ENCODE data around the gene UQCC2.

Gene UQCC2

GRCh38 chr6:33661106-33661838 lies 50.2 kb downstream of the UQCC2 start:
- peaks cover 87% of the 10 kb centered on the region for H3K36me3 ChIP-seq (ENCODE audit: control insufficient read depth, low read length)
- TF ChIP-seq CTCF (IDR thresholded peaks at IDR 0.05; ENCODE audit: low read depth, low read length, poor library complexity, severe bottlenecking) (no peak), EZH2phosphoT487 (IDR thresholded peaks at IDR 0.05; ENCODE audit: borderline replicate concordance, low read length) (no peak)
- H3K4me2 ChIP-seq (ENCODE audit: low read length): no peak overlapping the region
- no peak overlapping the region for H3K4me3 ChIP-seq (ENCODE audit: low read length)
- no peaks in the 10 kb centered on the region for H3K9me2 ChIP-seq (replicated peaks; ENCODE audit: control insufficient read depth, low read length)
- no peaks in the 10 kb centered on the region for H3F3A ChIP-seq (ENCODE audit: control insufficient read depth, insufficient read depth)
- H4K20me1 ChIP-seq (ENCODE audit: control insufficient read depth, insufficient read depth, low read depth, low read length): no peaks in the 10 kb centered on the region
- no peaks in the 10 kb centered on the region; the same call in 1 of the 2 replicates for H3K79me2 ChIP-seq (ENCODE audit: control insufficient read depth, low read length)
- no peaks in the 10 kb centered on the region for H3K27me3 ChIP-seq (ENCODE audit: control insufficient read depth, low read length)
- no peaks in the 10 kb centered on the region for H3K4me1 ChIP-seq (ENCODE audit: control insufficient read depth, low read length)
- no peaks in the 10 kb centered on the region for H3K9me3 ChIP-seq (ENCODE audit: control insufficient read depth, insufficient read depth, low read length)
- no peak overlapping the region for H3K27ac ChIP-seq (ENCODE audit: low read depth, low read length)

GRCh38 chr6:33659986-33660385 lies 51.5 kb downstream of the UQCC2 start:
- TF ChIP-seq CTCF (IDR thresholded peaks at IDR 0.05; ENCODE audit: low read depth, low read length, poor library complexity, severe bottlenecking): no peak
- no peaks in the 10 kb centered on the region for H4K20me1 ChIP-seq (ENCODE audit: control insufficient read depth, insufficient read depth, low read depth, low read length)

GRCh38 chr6:33658982-33659689 lies 52.4 kb downstream of the UQCC2 start:
- no peaks in the 10 kb centered on the region for H3K27me3 ChIP-seq (ENCODE audit: control insufficient read depth, low read length)
- H3K27ac ChIP-seq (ENCODE audit: low read depth, low read length): no peak overlapping the region
- H3K36me3 ChIP-seq (ENCODE audit: control insufficient read depth, low read length): peaks cover 88% of the 10 kb centered on the region
- H3K4me1 ChIP-seq (ENCODE audit: control insufficient read depth, low read length): no peaks in the 10 kb centered on the region
- no peaks in the 10 kb centered on the region for H3K9me2 ChIP-seq (replicated peaks; ENCODE audit: control insufficient read depth, low read length)
- H3K79me2 ChIP-seq (ENCODE audit: control insufficient read depth, low read length): peaks cover 9% of the 10 kb centered on the region
- H3K4me2 ChIP-seq (ENCODE audit: low read length): no peak overlapping the region
- no peak for TF ChIP-seq EZH2phosphoT487 (IDR thresholded peaks at IDR 0.05; ENCODE audit: borderline replicate concordance, low read length)
- TF ChIP-seq CTCF (IDR thresholded peaks at IDR 0.05; ENCODE audit: low read depth, low read length, poor library complexity, severe bottlenecking): no peak
- H3K9me3 ChIP-seq (ENCODE audit: control insufficient read depth, insufficient read depth, low read length): no peaks in the 10 kb centered on the region
- H3K4me3 ChIP-seq (ENCODE audit: low read length): no peak overlapping the region
- H3F3A ChIP-seq (ENCODE audit: control insufficient read depth, insufficient read depth): no peaks in the 10 kb centered on the region
- H4K20me1 ChIP-seq (ENCODE audit: control insufficient read depth, insufficient read depth, low read depth, low read length): no peaks in the 10 kb centered on the region

More at GRCh38 chr6:33659986-33660385, 51.5 kb downstream of the UQCC2 start:
- no peaks in the 10 kb centered on the region for H3K4me1 ChIP-seq (ENCODE audit: control insufficient read depth, low read length)
- no peak overlapping the region for H3K4me3 ChIP-seq (ENCODE audit: low read length)
- H3K9me2 ChIP-seq (replicated peaks; ENCODE audit: control insufficient read depth, low read length): no peaks in the 10 kb centered on the region
- H3K27me3 ChIP-seq (ENCODE audit: control insufficient read depth, low read length): no peaks in the 10 kb centered on the region
- no peak overlapping the region for H3K27ac ChIP-seq (ENCODE audit: low read depth, low read length)
- H3K9me3 ChIP-seq (ENCODE audit: control insufficient read depth, insufficient read depth, low read length): no peaks in the 10 kb centered on the region
- no peaks in the 10 kb centered on the region for H3F3A ChIP-seq (ENCODE audit: control insufficient read depth, insufficient read depth)
- peaks cover 89% of the 10 kb centered on the region for H3K36me3 ChIP-seq (ENCODE audit: control insufficient read depth, low read length)
- H3K4me2 ChIP-seq (ENCODE audit: low read length): no peak overlapping the region
- peaks cover under 1% of the 10 kb centered on the region; the same call in 1 of the 2 replicates for H3K79me2 ChIP-seq (ENCODE audit: control insufficient read depth, low read length)
